ENCODE results near the gene QKI.

DNA sequence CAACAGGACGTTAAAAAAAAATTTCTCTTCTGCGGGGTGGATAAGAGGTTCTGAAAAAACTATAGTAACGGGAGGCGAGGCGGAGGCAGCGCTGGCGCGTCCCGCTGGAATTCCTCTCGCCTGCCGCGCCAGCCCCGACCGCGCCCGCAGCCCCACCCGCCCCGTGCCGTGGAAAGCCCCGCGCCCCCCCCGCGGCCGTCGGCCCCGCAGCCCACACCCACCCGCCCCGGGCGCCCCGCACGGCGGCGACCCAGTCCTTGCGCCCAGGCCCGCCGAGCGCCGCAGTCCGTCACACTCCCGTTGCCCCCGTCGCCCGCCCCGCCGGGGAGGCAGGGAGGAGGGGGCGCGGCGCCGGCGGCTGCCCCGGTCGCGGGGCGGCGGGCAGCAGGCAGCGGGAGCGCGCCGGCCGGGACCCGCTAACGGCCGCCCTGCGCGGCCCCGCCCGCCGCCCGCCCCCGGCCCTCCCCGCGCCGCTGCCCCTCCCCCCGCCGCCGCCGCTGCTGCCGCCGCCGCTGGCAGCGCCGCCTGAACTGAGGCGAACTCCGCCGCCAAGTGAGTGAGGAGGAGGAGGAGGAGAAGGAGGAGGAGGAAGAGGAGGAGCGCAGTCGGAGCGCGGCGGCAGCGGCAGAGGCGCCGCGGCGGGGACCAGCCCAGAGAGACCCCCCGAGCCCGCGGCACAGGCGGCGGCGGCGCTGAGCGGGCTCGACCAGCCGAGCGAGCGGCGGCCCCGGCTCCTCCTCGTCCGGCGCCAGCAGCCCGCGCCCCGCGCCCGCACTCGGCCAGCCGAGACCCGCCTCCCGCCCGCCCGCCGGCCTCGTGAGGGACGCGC, at the start of gene QKI:
- TF ChIP-seq, protein P1, sequence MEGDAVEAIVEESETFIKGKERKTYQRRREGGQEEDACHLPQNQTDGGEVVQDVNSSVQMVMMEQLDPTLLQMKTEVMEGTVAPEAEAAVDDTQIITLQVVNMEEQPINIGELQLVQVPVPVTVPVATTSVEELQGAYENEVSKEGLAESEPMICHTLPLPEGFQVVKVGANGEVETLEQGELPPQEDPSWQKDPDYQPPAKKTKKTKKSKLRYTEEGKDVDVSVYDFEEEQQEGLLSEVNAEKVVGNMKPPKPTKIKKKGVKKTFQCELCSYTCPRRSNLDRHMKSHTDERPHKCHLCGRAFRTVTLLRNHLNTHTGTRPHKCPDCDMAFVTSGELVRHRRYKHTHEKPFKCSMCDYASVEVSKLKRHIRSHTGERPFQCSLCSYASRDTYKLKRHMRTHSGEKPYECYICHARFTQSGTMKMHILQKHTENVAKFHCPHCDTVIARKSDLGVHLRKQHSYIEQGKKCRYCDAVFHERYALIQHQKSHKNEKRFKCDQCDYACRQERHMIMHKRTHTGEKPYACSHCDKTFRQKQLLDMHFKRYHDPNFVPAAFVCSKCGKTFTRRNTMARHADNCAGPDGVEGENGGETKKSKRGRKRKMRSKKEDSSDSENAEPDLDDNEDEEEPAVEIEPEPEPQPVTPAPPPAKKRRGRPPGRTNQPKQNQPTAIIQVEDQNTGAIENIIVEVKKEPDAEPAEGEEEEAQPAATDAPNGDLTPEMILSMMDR (IDR thresholded peaks at IDR 0.05; ENCODE audit: insufficient read depth, low read length): no peak
- TF ChIP-seq POLR2AphosphoS5 (IDR thresholded peaks at IDR 0.05; ENCODE audit: low read depth): no peak; the same call in none of the 2 replicates

All from HL-60 (cell line).